Osteocyte (in vitro differentiated cells): ENCODE measurements around the gene DHX32. TPM values are rescaled to one million over a fixed set of nuclear protein-coding genes. Genes with fewer than 3 reads are reported as not detected.

Experiments used
- DNase-seq: peaks from one replicate; pipeline ENCODE4 v3.0.0; 2021; ENCODE audit warnings: mixed read lengths; ENCODE audit not compliant: unreplicated experiment; ENCODE audit errors: extremely low spot score
- H3K27ac Mint-ChIP-seq: one replicate; pipeline ENCODE4 v1.8.0; 2021; ENCODE audit warnings: mild to moderate bottlenecking, mixed read lengths; ENCODE audit not compliant: unreplicated experiment
- H3K27me3 Mint-ChIP-seq: one replicate; pipeline ENCODE4 v1.8.0; 2021; ENCODE audit warnings: mixed read lengths; ENCODE audit not compliant: unreplicated experiment
- H3K36me3 Mint-ChIP-seq: one replicate; pipeline ENCODE4 v1.8.0; 2021; ENCODE audit warnings: mixed read lengths; ENCODE audit not compliant: unreplicated experiment
- H3K4me1 Mint-ChIP-seq: one replicate; pipeline ENCODE4 v1.8.0; 2021; ENCODE audit warnings: mixed read lengths; ENCODE audit not compliant: unreplicated experiment
- H3K4me3 Mint-ChIP-seq: one replicate; pipeline ENCODE4 v1.8.0; 2021; ENCODE audit warnings: mild to moderate bottlenecking, moderate library complexity, mixed read lengths; ENCODE audit not compliant: unreplicated experiment
- H3K9me3 Mint-ChIP-seq: one replicate; pipeline ENCODE4 v1.8.0; 2021; ENCODE audit warnings: mixed read lengths; ENCODE audit not compliant: unreplicated experiment
- CTCF ChIP-seq: fragments of 200-600 bp; sonication (generic); IDR thresholded peaks from 2 replicates; pipeline ENCODE4 v1.5.0; 2021; ENCODE audit warnings: antibody characterized with exemption, mild to moderate bottlenecking, moderate library complexity
- microRNA-seq: library from miRNA; unstranded; fragments of <30 nt; microRNA quantifications from one replicate; pipeline ENCODE4 v1.1.0, GENCODE V29; 2020; ENCODE audit not compliant: unreplicated experiment
- total RNA-seq: library from RNA; stranded (reverse); gene quantifications from 2 replicates; pipeline ENCODE4 v1.2.1, GENCODE V29; 2021

Gene DHX32
- total RNA-seq, 1 donor from 2014 or later: 30.8 TPM

DNA sequence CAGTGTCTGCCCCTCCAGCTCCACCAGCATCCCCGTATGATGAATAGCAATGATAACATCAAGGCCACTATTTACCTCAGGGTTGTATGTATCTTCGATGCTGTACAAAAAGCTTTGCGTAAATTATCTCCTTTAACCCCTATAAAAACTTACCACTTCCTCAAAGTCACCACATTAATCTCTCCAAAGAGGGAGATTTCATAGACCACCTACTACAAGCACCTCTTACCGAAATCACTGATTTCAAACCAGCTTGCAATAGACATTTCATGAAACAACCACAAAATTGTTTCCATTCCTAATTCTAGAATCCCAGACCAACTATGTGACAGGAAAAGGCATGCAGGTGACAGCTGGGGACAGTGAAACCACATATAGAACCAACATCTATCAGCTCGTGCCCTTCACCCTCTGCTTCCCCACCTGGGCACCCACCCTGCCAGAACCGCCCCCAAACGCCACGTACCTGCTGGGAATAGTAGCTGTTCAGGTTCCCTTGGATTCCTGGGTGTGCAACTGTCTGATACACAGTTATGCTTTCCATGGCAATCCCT, 85.4 kb downstream of the DHX32 start:
- Mint-ChIP-seq H3K4me3 (no peak overlapping the region), H3K27me3 (no peaks in the 10 kb centered on the region), H3K36me3 (peaks cover 25% of the 10 kb centered on the region), H3K9me3 (no peaks in the 10 kb centered on the region), H3K4me1 (no peaks in the 10 kb centered on the region), H3K27ac (no peak overlapping the region)
- no peak for DNase-seq
- TF ChIP-seq CTCF: no peak

GRCh38 chr10:125795128-125795527, 86.0 kb downstream of the DHX32 start:
- H3K4me3 Mint-ChIP-seq: no peak overlapping the region
- no peak overlapping the region for H3K27ac Mint-ChIP-seq
- peaks cover 27% of the 10 kb centered on the region for H3K36me3 Mint-ChIP-seq
- no peak for TF ChIP-seq CTCF
- no peaks in the 10 kb centered on the region for H3K9me3 Mint-ChIP-seq
- H3K4me1 Mint-ChIP-seq: no peaks in the 10 kb centered on the region
- DNase-seq: no peak
- no peaks in the 10 kb centered on the region for H3K27me3 Mint-ChIP-seq

- no peak overlapping the region for H3K27ac Mint-ChIP-seq
- no peak for DNase-seq
- H3K27me3 Mint-ChIP-seq: no peaks in the 10 kb centered on the region
- no peaks in the 10 kb centered on the region for H3K9me3 Mint-ChIP-seq
- H3K4me1 Mint-ChIP-seq: no peaks in the 10 kb centered on the region
- H3K36me3 Mint-ChIP-seq: peaks cover 32% of the 10 kb centered on the region
- H3K4me3 Mint-ChIP-seq: no peak overlapping the region
- no peak for TF ChIP-seq CTCF
Measured at GRCh38 chr10:125792342-125793300, 88.5 kb downstream of the DHX32 start.

DNA sequence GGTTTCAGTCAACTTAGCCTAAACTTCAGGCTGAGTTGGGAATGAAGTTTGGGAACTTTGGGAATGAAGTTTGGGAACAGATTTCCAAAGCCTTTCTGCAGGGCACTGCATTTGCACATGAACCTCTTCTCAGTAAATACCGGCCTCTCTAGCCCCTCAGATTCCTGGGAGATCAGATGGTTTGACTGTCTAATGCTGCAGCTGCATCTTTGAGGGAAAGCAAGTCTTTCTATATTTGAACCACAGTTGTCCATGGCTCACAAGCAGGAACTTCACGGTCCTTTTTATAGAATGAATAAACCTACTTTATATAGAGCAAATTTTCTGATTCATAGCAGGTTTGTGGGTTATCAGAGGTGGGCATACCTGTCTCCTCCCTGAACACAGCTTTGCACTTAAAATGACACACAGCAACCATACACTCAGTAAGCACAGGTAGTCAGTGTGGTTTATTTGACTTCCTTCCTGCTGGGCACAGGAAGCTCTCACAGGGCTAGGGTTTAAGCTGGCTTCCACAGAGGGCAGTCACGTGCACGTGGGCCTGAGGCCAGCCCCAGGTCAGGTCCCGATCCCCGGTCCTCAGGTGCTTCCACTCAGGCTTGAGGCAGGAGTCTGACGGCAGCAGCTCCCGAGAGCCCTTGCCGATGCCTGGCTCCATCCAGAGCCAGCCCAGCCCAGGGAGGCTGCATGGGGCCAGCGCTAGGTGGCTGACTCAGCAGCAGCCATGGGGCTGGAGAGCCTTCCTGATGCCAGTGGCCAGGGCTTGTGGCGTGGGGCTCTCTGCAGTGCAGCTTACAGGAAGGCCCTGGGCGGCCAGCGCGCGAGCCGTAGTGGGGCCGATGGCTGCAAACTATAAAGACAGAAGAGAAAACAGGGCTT, 92.7 kb downstream of the DHX32 start:
- no peak for TF ChIP-seq CTCF
- Mint-ChIP-seq H3K36me3 (peaks cover 22% of the 10 kb centered on the region), H3K9me3 (no peaks in the 10 kb centered on the region), H3K27me3 (no peaks in the 10 kb centered on the region), H3K4me1 (no peaks in the 10 kb centered on the region), H3K4me3 (no peak overlapping the region), H3K27ac (no peak overlapping the region)
- no peak for DNase-seq

Small RNA genes lying within 50 kb of the gene (microRNA-seq; reads per million reads assigned to microRNA genes)
- gene MIR4484: not detected

Other genes starting within 250 kb of the DHX32 start
- gene TEX36, start 198.1 kb downstream of the DHX32 start, total RNA-seq: not detected in 2 replicates
- gene EDRF1, start 161.6 kb downstream of the DHX32 start, total RNA-seq: 21.6 and 23.2 TPM in 2 replicates
- 0.18 TPM in 1 of 2 replicates, not detected in the other for gene MMP21, start 105.5 kb downstream of the DHX32 start, total RNA-seq
- gene UROS, start 58.0 kb downstream of the DHX32 start, total RNA-seq: 68.0 and 69.5 TPM in 2 replicates
- 34.6 TPM in 2 replicates for gene BCCIP, start 57.7 kb downstream of the DHX32 start, total RNA-seq
- 0.81 and 2.0 TPM in 2 replicates for gene FANK1, start 15.3 kb upstream of the DHX32 start, total RNA-seq